ENCODE results near the gene MRPL36.

DNA sequence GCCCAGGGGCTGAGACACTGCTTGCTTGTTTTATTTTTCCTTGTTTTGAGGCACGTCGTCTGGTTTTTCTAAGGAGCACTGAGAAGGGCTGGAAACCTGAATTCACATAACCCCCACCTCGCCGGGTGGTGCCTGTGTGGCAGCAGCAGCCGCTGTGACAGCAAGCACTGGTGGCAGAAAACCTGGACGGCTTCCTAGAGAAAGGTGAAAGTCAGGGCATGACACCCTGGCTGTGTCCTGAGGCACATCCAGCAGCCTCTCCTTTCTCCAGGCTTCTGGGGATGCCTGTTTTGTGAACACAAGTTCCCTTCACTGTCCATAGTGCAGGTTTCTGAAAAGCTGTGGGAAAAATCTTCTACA, 29.2 kb downstream of the MRPL36 start:
- TF ChIP-seq, protein P1, sequence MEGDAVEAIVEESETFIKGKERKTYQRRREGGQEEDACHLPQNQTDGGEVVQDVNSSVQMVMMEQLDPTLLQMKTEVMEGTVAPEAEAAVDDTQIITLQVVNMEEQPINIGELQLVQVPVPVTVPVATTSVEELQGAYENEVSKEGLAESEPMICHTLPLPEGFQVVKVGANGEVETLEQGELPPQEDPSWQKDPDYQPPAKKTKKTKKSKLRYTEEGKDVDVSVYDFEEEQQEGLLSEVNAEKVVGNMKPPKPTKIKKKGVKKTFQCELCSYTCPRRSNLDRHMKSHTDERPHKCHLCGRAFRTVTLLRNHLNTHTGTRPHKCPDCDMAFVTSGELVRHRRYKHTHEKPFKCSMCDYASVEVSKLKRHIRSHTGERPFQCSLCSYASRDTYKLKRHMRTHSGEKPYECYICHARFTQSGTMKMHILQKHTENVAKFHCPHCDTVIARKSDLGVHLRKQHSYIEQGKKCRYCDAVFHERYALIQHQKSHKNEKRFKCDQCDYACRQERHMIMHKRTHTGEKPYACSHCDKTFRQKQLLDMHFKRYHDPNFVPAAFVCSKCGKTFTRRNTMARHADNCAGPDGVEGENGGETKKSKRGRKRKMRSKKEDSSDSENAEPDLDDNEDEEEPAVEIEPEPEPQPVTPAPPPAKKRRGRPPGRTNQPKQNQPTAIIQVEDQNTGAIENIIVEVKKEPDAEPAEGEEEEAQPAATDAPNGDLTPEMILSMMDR (optimal IDR thresholded peaks at IDR 0.05 in 1 of 3, IDR thresholded peaks at IDR 0.05 in 1 of 3, conservative IDR thresholded peaks at IDR 0.05 in 1 of 3; ENCODE audit: extremely low read depth in 1 of 3, insufficient read depth in 2 of 3, low read length in 3 of 3), result no peak
- no peak for TF ChIP-seq EZH2 (IDR thresholded peaks at IDR 0.05; ENCODE audit: low read length)

All from keratinocyte (primary cell).